K562 (cell line): Measurements from ENCODE around the gene SAXO2. TPM values are rescaled to one million over a fixed set of nuclear protein-coding genes. Genes with fewer than 3 reads are reported as not detected.

Experiments used
- ATAC-seq: fragments of 200-7000 bp; cut with Tn5 transposase; 3 replicates; pipeline ENCODE4 v1.9.1; 2020; ENCODE audit warnings: moderate library complexity
- BruUV-seq: library from RNA; stranded (reverse); fragments of 400-500 nt; replicated peaks from 2 replicates; lab custom pipeline; 2021; lab: Mats Ljungman, UMichigan
- CTCF ChIA-PET: fragments of 300-600 bp; formaldehyde crosslinking; extraction: SDS; loops from one replicate; lab custom pipeline; 2021; ENCODE audit warnings: low intra/inter-chr PET ratio; lab: Yijun Ruan, JAX
- POLR2A ChIA-PET: fragments of 300-600, 350-650 bp; sonication (Branson Sonifier 250); formaldehyde crosslinking; extraction: SDS; loops from one replicate; lab custom pipeline; 2021; ENCODE audit warnings: antibody characterized with exemption, inconsistent platforms; lab: Yijun Ruan, JAX
- DNase-seq, 4 experiments: peaks; one replicate each; pipeline versions ENCODE4 v3.0.0 to v3.0.0-alpha.2; 2011 to 2018; ENCODE audit warnings: low spot score in 3 of 4, mixed read lengths in 3 of 4; ENCODE audit errors: extremely low read depth in 1 of 4
- FAIRE-seq: peaks from 2 replicates; lab custom pipeline; 2011; peaks lifted over from hg19 to GRCh38; lab: Jason Lieb, UNC
- H2AFZ ChIP-seq: 2 replicates; pipeline ENCODE4 v1.6.0; 2011; ENCODE audit warnings: low read depth, low read length, control low read depth, inconsistent platforms
- H3K27ac ChIP-seq: fragments of 200-600 bp; 3 replicates; pipeline ENCODE4 v1.8.0; 2011; ENCODE audit warnings: low read depth, mild to moderate bottlenecking, control low read depth, inconsistent platforms, low read length, moderate library complexity, mixed read lengths; ENCODE audit errors: extremely low read depth
- H3K27me3 ChIP-seq, 2 experiments: fragments of 300-600 bp in 1 of 2; 2 replicates in 1 of 2; 3 replicates in 1 of 2; pipeline versions ENCODE4 v1.6.0 to v1.8.0; 2011; ENCODE audit warnings: inconsistent platforms in 2 of 2, low read length in 2 of 2, mild to moderate bottlenecking in 1 of 2, mixed read lengths in 1 of 2, moderate library complexity in 1 of 2; ENCODE audit not compliant: control insufficient read depth in 2 of 2, insufficient read depth in 2 of 2
- H3K36me3 ChIP-seq: fragments of 300-600 bp; 3 replicates; pipeline ENCODE4 v1.8.0; 2011; ENCODE audit warnings: mild to moderate bottlenecking, low read length, inconsistent platforms; ENCODE audit not compliant: control insufficient read depth, insufficient read depth
- H3K4me1 ChIP-seq, 2 experiments: fragments of 200-600 bp in 1 of 2; replicated peaks in 1 of 2; 2 replicates in 1 of 2; 3 replicates in 1 of 2; pipeline versions ENCODE4 v1.5.1 to v1.8.0; 2011; ENCODE audit warnings: inconsistent platforms in 2 of 2, low read length in 2 of 2, mild to moderate bottlenecking in 1 of 2, mixed read lengths in 1 of 2, moderate library complexity in 1 of 2; ENCODE audit not compliant: control insufficient read depth in 2 of 2, insufficient read depth in 2 of 2
- H3K4me2 ChIP-seq: 2 replicates; pipeline ENCODE4 v1.6.1; 2011; ENCODE audit warnings: low read length, control low read depth, inconsistent platforms, mixed read lengths; ENCODE audit not compliant: insufficient read depth
- H3K4me3 ChIP-seq: fragments of 200-600 bp; sonication (generic), shearing (Covaris generic); 2 replicates; pipeline ENCODE4 v1.5.1; 2016; ENCODE audit warnings: control low read depth, inconsistent platforms
- H3K79me2 ChIP-seq: fragments of 200-600 bp; 3 replicates; pipeline ENCODE4 v1.8.0; 2011; ENCODE audit warnings: low read length, inconsistent platforms; ENCODE audit not compliant: control insufficient read depth, insufficient read depth
- H3K9ac ChIP-seq, 2 experiments: 2 replicates each; pipeline versions ENCODE4 v1.6.0 to v1.6.1; 2011; ENCODE audit warnings: low read depth in 2 of 2, low read length in 2 of 2, control low read depth in 1 of 2, inconsistent platforms in 1 of 2, mild to moderate bottlenecking in 1 of 2, mixed read lengths in 1 of 2; ENCODE audit not compliant: insufficient read depth in 1 of 2
- H3K9me1 ChIP-seq: one replicate; pipeline ENCODE4 v1.6.0; 2011; ENCODE audit warnings: inconsistent platforms, mild to moderate bottlenecking, low read length, moderate library complexity; ENCODE audit not compliant: control insufficient read depth, insufficient read depth
- H3K9me3 ChIP-seq: replicated peaks from 2 replicates; pipeline ENCODE4 v1.5.1; 2011; ENCODE audit warnings: low read depth, low read length, inconsistent platforms; ENCODE audit not compliant: control insufficient read depth, insufficient read depth
- H4K20me1 ChIP-seq: replicated peaks from 2 replicates; pipeline ENCODE4 v1.6.1; 2011; ENCODE audit warnings: low read length, inconsistent platforms, mixed read lengths; ENCODE audit not compliant: control insufficient read depth, insufficient read depth
- THRA ChIP-seq: fragments of 450-650 bp; IDR thresholded peaks from 2 replicates; pipeline ENCODE4 v1.6.1; 2017; ENCODE audit warnings: mild to moderate bottlenecking, moderate library complexity
- WGBS: fragments of 100-300 bp; shearing (Covaris generic); methylation state at CpG from one replicate; pipeline ENCODE4 v1.1.6; 2016; ENCODE audit warnings: low coverage, mixed read lengths; ENCODE audit not compliant: insufficient coverage; ENCODE audit errors: missing lambda C conversion rate; 5-methylcytosine and 5-hydroxymethylcytosine counted together
- in situ Hi-C: fragments of 300-500 bp; cut with MboI; formaldehyde crosslinking; loops from 4 replicates; pipeline ENCODE4 v1.15.0; 2018; ENCODE audit warnings: inconsistent platforms, mixed read lengths
- intact Hi-C: fragments of 100-400 bp; cut with micrococcal nuclease; formaldehyde crosslinking; loops from 2 replicates; pipeline ENCODE4 v1.14.2; 2022
- polyA plus RNA-seq, 8 experiments: library from polyadenylated mRNA; depleted of rRNA in 4 of 8; stranded (reverse) in 5 of 8; unstranded in 3 of 8; fragments of >200 nt; fragmentation: Nextera tagmentation in 2 of 8; fragmentation: Illumina TruSeq in 1 of 8; extraction: Ambion mirVana in 2 of 8; extraction: Trizol in 1 of 8; gene quantifications; 2 replicates each; pipeline versions ENCODE4 v1.2.1 to v1.2.3, GENCODE V29; 2011 to 2014; ENCODE audit warnings: inconsistent platforms in 1 of 8, missing spikeins in 1 of 8
- total RNA-seq, 7 experiments: library from RNA; depleted of rRNA in 6 of 7; stranded (reverse); fragments of >200 nt in 6 of 7; fragmentation: Illumina TruSeq in 2 of 7; extraction: Trizol in 2 of 7; gene quantifications; 2 replicates each; pipeline versions ENCODE4 v1.2.1 to v1.2.3, GENCODE V29; 2011 to 2021; ENCODE audit warnings: low replicate concordance in 1 of 7
- TF ChIP-seq, protein P1 (sequence below): fragments of 450-650 bp; formaldehyde crosslinking; IDR thresholded peaks from 2 replicates; pipeline ENCODE4 v1.4.0; 2022; ENCODE audit warnings: missing genetic modification characterization
- TF ChIP-seq, protein P2 (sequence below): sonication (generic); formaldehyde crosslinking; IDR thresholded peaks from 2 replicates; pipeline ENCODE4 v1.8.1; 2023; ENCODE audit warnings: mild to moderate bottlenecking, missing genetic modification reagents

SAXO2 gene
- total and polyA plus RNA-seq, 9 of the 15 experiments (the other 6 are each of a cell fraction or from before 2014, with no cell fraction given), result 3.1 to 14.2 (median 8.2) TPM

- no peak overlapping the region for H3K9ac ChIP-seq
- ChIA-PET POLR2A (no interaction called here), CTCF (no interaction called here)
- H3K27me3 ChIP-seq, result no peaks in the 10 kb centered on the region; a peak in 1 of 5 replicates
- H3K9me3 ChIP-seq, result no peaks in the 10 kb centered on the region
- no peaks in the 10 kb centered on the region for H4K20me1 ChIP-seq
- BruUV-seq, result no TSS peak
- H2AFZ ChIP-seq, result no peak overlapping the region
- H3K4me1 ChIP-seq, result peaks cover 0 to 7% of the 10 kb centered on the region in 2 experiments; a peak in 2 of 5 replicates
- FAIRE-seq (no peak), DNase-seq (no peak), ATAC-seq (no peak)
- no peak overlapping the region for H3K27ac ChIP-seq
- no peak overlapping the region for H3K4me3 ChIP-seq
- no peak overlapping the region for H3K4me2 ChIP-seq
- in situ Hi-C loops, result no loop called here
- WGBS, result 85% methylated on average over 13 of the region's 13 CpGs
- intact Hi-C loops, result no loop called here
- H3K9me1 ChIP-seq, result no peaks in the 10 kb centered on the region
- H3K36me3 ChIP-seq, result no peaks in the 10 kb centered on the region
- H3K79me2 ChIP-seq, result no peaks in the 10 kb centered on the region
- TF ChIP-seq, protein P1, sequence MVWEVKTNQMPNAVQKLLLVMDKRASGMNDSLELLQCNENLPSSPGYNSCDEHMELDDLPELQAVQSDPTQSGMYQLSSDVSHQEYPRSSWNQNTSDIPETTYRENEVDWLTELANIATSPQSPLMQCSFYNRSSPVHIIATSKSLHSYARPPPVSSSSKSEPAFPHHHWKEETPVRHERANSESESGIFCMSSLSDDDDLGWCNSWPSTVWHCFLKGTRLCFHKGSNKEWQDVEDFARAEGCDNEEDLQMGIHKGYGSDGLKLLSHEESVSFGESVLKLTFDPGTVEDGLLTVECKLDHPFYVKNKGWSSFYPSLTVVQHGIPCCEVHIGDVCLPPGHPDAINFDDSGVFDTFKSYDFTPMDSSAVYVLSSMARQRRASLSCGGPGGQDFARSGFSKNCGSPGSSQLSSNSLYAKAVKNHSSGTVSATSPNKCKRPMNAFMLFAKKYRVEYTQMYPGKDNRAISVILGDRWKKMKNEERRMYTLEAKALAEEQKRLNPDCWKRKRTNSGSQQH (CRISPR knock-in tag), result no peak
Observed at GRCh38 chr15:82298032-82298431, 35.4 kb downstream of the SAXO2 start.

DNA sequence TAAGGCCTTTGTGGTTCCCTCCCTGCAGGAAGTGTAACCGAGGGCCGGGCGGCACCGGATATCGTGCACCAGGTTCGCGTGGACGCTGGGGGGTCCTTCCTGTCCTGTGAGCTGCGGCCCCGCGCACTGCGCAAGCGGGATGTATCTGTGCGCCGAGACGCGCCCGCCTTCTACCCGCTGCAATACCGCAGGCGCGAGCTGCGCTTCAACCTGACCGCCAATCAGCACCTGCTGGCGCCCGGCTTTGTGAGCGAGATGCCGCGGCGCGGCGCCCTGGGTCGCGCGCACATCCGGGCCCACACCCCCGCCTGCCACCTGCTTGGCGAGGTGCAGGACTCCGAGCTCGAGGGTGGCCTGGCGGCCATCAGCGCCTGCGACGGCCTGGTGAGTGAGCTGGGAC, 35.9 kb downstream of the SAXO2 start:
- in situ Hi-C loops, result no loop called here
- no TSS peak for BruUV-seq
- no peak overlapping the region for H2AFZ ChIP-seq

More for the DNA sequence above, 35.9 kb downstream of the SAXO2 start:
- no peaks in the 10 kb centered on the region for H3K9me3 ChIP-seq
- no peaks in the 10 kb centered on the region for H3K79me2 ChIP-seq
- peaks cover 0 to 7% of the 10 kb centered on the region in 2 experiments; a peak in 2 of 5 replicates for H3K4me1 ChIP-seq
- H3K27me3 ChIP-seq, result no peaks in the 10 kb centered on the region; a peak in 2 of 5 replicates
- FAIRE-seq (no peak), ATAC-seq (no peak)
- no peaks in the 10 kb centered on the region for H3K36me3 ChIP-seq
- no peak overlapping the region for H3K4me3 ChIP-seq
- H3K9ac ChIP-seq, result no peak overlapping the region
- no peak overlapping the region for H3K27ac ChIP-seq
- POLR2A ChIA-PET, result no interaction called here
- H4K20me1 ChIP-seq, result no peaks in the 10 kb centered on the region
- intact Hi-C loops, result no loop called here
- 85% methylated on average over 23 of the region's 44 CpGs for WGBS
- no peaks in the 10 kb centered on the region for H3K9me1 ChIP-seq
- no peak overlapping the region for H3K4me2 ChIP-seq
- TF ChIP-seq, protein P2, sequence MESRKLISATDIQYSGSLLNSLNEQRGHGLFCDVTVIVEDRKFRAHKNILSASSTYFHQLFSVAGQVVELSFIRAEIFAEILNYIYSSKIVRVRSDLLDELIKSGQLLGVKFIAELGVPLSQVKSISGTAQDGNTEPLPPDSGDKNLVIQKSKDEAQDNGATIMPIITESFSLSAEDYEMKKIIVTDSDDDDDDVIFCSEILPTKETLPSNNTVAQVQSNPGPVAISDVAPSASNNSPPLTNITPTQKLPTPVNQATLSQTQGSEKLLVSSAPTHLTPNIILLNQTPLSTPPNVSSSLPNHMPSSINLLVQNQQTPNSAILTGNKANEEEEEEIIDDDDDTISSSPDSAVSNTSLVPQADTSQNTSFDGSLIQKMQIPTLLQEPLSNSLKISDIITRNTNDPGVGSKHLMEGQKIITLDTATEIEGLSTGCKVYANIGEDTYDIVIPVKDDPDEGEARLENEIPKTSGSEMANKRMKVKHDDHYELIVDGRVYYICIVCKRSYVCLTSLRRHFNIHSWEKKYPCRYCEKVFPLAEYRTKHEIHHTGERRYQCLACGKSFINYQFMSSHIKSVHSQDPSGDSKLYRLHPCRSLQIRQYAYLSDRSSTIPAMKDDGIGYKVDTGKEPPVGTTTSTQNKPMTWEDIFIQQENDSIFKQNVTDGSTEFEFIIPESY (CRISPR knock-in tag), result peak; percentile 95
- TF ChIP-seq THRA, result no peak
- TF ChIP-seq, all 486 proteins: peak for 1
- CTCF ChIA-PET, result no interaction called here
- no peak for DNase-seq
